Measurements from ENCODE around the gene SLC4A1.

DNA sequence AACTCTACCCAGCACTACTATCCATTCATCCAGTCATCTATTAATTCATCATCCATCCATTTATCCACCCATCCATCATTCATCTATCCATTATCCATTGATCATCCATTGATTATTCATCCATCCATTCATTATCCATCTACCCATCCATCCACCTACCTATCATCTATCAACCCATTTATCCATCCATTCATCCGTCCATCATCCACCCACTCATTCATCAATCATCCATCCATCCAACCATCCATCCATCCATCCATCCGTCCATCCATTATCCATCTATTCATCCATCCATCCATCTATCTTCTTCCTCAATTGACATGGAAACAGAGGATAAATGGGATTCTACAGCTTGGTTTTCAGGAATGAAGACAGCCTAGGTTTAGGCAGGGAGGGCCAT is 12.0 kb downstream of the SLC4A1 start:
- TF ChIP-seq, protein P1, sequence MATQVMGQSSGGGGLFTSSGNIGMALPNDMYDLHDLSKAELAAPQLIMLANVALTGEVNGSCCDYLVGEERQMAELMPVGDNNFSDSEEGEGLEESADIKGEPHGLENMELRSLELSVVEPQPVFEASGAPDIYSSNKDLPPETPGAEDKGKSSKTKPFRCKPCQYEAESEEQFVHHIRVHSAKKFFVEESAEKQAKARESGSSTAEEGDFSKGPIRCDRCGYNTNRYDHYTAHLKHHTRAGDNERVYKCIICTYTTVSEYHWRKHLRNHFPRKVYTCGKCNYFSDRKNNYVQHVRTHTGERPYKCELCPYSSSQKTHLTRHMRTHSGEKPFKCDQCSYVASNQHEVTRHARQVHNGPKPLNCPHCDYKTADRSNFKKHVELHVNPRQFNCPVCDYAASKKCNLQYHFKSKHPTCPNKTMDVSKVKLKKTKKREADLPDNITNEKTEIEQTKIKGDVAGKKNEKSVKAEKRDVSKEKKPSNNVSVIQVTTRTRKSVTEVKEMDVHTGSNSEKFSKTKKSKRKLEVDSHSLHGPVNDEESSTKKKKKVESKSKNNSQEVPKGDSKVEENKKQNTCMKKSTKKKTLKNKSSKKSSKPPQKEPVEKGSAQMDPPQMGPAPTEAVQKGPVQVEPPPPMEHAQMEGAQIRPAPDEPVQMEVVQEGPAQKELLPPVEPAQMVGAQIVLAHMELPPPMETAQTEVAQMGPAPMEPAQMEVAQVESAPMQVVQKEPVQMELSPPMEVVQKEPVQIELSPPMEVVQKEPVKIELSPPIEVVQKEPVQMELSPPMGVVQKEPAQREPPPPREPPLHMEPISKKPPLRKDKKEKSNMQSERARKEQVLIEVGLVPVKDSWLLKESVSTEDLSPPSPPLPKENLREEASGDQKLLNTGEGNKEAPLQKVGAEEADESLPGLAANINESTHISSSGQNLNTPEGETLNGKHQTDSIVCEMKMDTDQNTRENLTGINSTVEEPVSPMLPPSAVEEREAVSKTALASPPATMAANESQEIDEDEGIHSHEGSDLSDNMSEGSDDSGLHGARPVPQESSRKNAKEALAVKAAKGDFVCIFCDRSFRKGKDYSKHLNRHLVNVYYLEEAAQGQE (IDR thresholded peaks at IDR 0.05) = no peak
- TF ChIP-seq CTCF (IDR thresholded peaks at IDR 0.05) (no peak), POLR2A (IDR thresholded peaks at IDR 0.05; ENCODE audit: low read length) (no peak), TP53 (CRISPR knock-in tag; IDR thresholded peaks at IDR 0.05) (no peak), SMC3 (IDR thresholded peaks at IDR 0.05) (no peak), MAX (IDR thresholded peaks at IDR 0.05) (no peak), CEBPB (IDR thresholded peaks at IDR 0.05) (no peak), NFE2L2 (conservative IDR thresholded peaks at IDR 0.05; ENCODE audit: low read length) (no peak)
